ENCODE data around the gene FREM2.

Gene FREM2

DNA sequence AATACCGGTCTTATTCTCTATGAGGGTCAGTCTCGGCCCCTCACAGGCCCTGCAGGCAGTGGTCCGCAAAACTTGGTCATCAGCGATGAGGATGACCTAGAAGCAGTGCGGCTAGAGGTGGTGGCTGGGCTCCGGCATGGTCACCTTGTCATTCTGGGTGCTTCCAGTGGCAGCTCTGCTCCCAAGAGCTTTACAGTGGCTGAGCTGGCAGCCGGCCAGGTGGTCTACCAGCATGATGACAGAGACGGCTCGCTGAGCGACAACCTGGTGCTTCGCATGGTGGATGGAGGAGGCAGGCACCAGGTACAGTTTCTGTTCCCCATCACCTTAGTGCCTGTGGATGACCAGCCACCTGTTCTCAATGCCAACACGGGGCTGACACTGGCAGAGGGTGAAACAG, 1.8 kb downstream of the FREM2 start:
- DNase-seq = no peak

DNA sequence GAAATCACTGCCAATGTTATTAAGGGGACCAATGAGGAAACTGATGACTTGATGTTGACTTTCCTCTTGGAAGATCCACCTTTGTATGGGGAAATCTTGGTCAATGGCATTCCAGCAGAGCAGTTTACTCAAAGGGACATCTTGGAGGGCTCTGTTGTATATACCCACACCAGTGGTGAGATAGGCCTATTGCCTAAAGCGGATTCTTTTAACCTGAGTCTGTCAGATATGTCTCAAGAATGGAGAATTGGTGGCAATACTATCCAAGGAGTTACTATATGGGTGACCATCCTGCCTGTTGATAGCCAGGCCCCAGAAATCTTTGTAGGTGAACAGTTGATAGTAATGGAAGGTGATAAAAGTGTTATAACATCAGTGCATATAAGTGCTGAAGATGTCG, 3.4 kb downstream of the FREM2 start:
- DNase-seq = no peak

DNA sequence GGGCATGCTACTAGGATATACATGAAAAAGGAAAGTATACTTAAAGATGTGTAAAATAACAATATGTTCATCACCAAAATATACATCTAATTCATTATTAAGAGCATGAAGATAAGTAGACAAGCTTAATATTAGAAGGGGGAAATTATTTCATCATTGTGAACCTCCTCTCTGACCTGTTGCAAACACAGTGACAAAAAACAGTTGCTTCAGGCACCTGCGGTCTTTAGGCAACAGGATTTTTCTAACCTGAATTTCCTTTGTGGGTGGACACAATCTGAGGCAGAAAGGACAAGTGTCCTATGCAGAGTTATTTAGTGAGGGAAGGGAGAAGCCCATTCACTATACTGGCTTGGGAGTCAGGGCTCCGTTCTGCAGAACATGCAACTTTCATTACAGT, 6.3 kb downstream of the FREM2 start:
- no peak for DNase-seq

DNA sequence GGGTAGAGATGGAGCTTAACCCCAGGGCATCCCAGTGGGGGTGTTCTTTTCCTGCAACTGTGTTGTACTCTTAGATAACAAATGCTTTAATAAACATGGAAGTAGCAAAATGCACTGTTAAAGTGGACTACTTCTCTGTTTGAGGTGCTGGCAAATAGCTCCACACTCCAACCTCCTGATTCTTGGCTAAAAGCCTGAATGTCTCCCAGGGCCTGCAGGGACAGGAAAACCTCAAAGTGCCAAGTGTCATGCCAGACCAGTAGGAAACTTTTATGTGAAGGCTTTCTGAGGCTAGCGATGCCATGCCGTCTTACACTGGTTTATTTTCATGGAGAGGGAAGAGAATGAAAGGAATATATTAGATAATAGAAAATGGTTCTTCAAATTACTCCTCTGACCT, 6.8 kb downstream of the FREM2 start:
- DNase-seq = no peak

DNA sequence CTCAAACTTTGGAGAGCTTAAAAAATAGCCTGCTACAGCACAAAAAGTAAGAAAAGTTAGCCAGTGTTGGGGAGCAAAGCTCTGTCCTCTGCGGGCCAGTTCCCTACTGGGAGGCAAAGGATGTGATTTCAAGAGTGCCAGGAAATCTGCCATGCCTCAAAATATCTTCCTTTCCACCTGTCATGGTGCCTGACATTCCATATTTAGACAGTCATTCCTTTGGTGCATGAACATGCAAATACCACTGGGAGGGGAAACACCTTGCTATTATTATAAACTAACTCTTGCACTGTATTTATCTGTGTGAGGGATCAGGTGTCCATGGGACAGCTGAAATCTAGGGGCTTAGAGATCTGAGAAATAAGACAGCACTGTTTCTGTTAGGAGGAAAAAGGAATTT, 10.3 kb downstream of the FREM2 start:
- DNase-seq = no peak

DNA sequence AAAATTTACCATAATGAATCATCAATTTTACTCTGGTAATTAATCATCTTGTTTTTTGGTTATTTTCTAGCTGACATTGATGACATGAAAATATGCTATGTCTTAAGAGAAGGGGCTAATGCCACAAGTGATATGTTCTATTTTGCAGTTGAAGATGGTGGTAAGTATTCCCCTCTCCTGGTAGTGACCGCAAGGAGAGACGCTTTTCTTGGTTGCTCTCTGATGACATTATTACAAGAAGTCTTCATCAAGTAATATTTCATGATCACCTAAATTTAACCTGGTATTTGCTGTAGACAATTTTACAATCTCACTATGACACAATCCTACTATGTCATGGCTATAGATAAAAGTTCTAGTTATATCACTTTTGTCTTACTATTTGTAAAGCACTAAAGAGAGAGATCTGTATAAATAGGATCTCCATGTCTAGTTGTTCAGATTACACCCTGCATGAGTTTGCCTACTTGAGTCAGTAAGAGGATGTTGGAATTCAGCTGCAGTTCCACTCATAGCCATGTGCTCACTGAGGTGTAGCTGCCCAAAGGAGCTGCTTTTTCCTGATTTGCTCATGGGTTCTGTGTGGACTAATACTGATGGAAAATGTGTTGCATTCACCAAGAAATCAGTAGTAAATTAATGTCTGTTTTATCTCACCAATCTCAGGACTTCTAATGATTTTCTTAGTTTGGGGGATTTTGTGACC, 10.9 kb downstream of the FREM2 start:
- no peak for DNase-seq

DNA sequence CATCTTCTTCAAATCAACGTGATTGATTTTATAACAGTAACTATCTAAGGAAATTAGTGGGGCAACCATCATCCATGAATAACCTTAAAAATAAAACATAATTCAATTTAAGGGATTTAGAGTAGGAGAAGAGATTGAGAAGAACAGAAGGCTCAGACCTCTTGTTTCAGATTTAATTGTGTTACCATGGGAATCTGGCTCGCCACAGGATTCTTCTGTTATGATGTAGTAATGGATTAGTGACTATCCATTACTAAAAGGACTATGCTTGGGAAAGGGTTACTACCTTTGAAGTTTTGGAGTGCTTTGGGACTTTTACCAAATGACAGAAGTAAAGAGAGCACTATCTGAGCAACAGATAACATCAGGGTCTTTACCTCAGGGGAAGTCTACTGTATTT, 13.2 kb downstream of the FREM2 start:
- no peak for DNase-seq

DNA sequence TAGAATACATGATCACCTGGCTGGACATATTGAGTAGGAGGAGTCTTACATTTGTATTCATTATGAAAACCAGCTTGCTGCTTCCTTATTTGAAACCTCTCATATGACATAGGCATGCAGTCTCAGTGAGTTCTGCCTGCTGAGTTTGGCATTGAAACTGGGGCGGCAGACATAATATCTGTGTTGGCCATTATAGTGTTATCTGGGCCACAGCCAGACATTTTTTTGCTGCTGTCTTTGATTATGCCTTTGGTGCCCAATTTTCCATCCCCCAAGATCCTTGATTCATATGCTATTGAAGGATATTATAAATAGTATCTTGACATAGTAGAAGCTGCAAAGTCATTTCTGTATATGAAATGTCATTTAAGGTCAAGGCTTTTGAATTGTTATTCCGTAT, 15.8 kb downstream of the FREM2 start:
- DNase-seq = no peak

DNA sequence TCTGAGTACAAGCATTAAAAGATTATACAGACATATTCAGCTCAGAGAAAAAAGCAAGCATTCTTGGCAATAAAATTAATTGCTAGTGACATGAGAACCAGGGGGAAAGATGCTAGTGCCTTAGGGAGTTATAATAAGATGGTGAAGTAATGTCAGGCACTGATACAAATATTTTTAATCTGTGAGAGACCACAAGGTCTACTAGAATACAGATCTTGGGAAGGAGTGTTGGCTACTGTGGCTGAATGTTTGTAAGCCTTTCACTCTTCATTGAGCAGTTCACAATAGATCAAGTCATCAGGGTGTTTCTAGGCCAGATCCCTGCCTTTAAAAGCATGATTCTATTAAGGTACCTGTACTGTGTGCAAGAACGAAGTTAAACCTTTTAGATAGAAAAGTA, 16.4 kb downstream of the FREM2 start:
- DNase-seq = no peak

DNA sequence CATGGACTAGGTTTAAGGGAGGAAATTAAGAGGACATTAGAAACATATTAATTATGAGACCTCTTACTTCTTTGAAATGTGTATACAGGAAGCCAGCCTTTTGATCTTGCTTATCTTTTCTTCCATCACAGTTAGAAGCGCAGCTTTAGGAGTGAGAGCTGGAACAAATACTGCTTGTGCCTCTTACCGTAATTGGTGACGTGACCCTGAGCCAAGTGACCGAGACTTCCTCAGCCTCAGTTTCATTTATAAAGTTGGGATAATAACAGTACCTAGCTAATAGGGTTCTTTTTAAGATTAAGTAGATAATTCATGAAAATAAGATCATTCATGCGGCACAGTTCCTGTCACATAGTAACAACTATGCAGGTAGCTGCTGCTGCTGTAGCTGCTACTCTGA, 18.5 kb downstream of the FREM2 start:
- DNase-seq = no peak

DNA sequence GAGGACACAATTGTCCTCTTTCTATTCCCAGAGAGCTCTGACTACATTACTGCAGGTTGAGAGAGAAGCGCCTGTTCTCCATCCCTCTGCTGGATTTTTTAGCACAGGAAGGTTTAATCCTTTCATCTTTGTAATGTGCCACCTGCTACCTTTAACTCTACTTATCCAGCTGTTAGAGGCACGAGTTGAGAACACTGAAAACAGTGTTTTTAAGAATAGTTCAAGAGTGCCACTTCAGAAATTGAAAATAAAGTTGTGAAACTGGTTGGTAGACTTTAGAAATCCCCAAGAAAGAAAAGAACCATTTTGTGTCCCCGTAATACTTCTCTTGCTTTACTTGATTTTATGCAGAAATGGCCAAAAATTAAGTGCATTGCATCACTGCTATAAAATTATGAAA, 20.6 kb downstream of the FREM2 start:
- no peak for DNase-seq

DNA sequence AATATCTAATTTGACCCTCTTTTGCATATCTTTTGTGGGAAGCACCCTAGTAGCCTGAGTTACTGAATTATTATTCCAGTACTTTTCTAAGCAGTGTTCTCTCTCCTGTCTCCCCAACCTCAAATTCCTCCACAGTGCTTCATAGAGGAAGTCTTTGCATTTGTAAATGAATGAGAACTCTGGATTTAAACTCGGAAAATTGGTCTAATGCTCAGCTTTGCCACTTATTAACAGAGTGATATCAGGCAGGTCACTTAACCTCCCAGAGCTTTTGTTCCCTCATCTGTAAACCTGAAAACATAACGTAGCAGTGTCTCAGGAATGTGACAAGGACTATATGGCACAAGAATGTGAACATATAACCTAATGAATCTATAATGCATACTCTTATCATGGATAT, 26.2 kb downstream of the FREM2 start:
- no peak for DNase-seq

DNA sequence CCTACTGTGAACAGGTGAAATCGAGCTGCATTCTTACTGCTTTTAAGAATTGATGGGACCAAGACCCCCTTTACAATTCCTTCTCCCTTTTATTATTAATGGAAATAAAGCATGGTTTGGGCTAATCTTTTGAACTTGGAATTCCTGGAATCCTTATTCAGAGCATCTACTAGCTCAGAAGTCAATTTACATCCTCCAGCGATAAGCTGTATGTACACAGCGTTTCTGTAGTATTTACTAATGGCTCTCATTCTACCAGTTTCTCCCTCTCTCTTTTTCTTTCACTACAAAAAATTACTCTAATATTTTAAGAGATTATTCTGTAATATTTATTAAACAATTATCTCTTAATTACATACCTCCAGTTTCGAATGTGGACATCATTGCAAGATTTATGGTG, 31.5 kb downstream of the FREM2 start:
- DNase-seq = no peak

DNA sequence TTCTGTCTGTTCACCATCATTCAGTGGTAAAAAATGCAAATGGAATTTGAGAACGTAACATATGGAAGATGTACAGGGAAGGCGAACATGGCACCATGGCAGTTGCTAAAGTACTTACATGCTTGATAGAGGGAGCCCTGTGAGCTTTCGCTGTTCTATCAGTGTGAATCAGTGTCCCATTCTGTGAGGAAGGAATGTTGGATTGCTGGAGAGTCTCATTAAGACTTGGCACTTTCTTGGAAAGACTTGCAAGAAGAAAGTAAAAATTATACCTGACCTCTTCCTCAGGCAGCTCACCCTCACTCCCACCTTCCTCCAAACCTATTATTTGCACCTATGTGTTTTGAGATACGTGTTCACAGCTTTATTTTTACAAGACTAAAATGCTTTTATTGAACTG, 43.5 kb downstream of the FREM2 start:
- DNase-seq = no peak

DNA sequence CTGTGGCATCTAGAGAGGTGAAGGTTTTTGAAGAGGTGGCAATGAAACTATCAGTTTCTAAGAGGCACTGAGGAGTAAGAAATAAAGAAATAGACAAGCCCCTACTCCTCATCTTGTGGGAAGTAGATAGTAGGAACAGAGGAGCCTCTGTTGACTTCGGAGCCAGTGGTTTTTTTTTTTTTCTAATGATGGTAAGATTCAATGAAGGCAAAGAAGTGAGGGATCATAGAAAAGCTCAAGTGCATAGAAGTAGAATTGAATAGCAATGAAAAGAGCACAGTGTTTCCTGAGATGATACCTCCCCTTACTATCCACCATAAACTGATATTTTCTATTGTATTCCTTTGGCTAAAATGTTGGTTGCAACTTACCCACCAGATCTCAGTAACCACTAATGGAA, 46.3 kb downstream of the FREM2 start:
- DNase-seq = no peak

DNA sequence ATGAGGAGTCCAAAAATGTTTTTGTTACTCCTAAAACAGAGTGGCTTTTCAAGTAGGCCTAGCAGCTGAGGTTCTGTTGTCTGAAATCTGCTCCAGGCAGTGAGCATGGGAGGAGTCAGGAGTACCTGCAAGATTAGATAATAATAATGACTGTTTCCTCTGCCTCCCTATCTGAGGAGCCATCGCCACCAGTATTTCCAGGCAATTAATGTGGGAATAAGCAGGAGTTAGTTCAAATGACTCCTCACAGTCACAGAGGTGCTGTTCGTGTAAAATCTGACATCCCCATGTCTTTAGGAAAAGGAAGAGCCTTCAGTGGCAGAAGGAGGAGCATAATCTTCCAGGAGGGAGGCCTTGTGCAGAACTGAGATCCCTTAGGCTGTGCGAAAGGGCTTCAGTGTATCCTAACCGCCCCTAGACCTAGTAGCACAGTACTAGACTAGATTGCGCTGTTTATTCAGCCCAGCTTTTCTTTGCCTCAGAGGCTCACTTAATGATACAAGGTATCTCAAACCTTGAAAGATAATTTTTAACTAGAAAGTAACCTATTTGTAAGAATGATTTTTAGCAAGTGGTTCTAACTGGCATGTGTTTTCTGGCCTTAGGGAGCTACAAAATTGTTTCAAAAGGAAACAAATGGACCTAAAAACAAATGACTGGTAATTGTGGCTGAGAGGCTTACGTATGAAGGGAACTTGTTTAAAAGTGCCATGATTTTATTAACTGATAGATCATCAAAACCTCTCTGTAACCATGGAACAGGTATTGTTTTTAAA, 49.0 kb downstream of the FREM2 start:
- DNase-seq = no peak

DNA sequence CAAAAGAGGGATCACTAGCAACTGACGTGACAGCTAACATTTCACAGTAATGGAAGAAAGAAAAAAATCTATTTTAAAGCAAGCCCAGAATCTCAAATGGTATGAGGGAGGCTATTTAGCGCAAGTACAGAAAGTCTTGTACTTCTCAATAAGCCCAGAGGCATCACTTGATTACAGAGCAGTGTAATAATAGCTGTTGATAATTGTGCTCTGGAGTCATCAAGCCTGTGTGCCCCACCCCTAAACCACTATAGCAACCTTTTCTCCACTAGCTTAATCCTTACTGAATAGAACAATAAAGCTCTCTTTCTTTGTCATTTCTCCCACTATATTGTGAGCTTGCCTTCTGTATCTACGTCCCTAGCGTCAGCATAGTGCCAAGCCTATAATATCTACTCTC, 56.6 kb downstream of the FREM2 start:
- DNase-seq = no peak

DNA sequence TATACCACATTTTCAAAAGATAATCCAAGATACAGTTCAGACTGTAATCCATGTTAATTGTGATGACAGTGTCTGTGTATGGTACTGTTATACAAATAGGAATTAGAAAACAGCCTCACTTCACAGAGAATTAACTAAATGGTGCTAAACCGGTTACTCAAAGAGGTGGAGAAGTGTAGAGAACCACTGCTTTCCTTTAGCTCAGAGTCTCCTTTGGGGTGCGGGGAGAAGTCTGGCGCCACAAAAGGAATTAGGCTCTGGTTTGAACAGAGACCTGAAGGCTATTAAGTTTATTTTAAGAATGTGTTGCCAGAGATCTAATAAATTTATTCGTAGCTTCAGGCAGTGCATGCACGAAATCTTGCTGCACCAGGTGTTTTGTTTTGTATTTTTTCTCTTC, 65.8 kb downstream of the FREM2 start:
- no peak for DNase-seq

DNA sequence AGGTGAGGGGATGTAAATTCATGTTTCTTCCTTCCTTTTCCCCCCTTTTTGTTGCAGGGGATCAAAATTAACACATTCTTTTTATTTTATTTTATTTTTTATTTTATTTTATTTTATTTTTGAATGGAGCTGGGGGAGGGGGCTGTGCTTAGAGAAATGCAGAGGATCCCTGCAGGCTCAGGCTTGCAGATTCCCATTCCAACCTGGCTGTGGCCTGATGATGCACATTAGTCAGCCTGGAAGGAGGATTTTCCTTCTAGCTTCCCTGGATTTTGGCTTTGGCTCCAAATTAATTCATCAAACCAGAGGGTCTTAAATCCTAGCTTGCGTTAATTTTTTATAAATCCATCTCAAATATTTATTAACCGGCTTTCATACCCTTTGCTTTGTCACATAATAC, 67.0 kb downstream of the FREM2 start:
- DNase-seq = no peak

DNA sequence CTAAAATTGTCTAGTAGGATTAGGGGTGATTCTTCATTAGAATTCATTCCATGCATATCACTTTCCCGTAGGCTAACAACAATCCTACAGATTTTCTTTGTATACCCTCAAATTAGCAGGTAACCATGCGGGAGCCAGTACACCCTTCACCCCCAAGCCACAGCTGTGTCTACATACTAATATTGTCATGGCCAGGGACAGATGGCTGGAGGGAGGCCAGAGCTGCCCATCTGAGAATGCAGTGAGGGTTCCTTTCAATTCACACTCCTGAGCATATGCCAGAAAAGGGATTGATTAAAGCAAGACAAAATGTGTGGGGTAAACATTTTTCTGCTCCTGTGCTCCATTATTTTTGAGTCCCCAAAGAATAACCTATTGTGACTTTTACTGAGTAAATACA, 68.9 kb downstream of the FREM2 start:
- no peak for DNase-seq

DNA sequence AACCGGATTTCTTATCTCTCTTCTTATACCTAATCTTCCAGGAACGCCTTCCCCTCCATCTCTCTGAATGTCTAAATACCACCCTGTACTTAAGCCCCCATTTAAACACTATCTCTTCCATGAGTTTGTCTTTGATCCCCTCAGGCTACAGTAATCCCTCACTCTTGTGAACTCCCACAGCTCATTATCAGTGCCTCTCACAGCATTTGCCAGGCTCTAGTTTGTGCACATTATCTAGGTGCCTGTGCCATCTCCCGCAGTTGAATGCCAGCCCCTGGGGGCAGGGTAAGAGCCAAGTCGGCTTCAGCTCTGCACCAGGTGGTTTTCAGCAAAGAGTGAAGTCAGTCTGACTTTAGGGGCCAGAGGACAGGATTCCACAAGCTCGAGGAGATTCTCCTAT, 71.4 kb downstream of the FREM2 start:
- DNase-seq = no peak

DNA sequence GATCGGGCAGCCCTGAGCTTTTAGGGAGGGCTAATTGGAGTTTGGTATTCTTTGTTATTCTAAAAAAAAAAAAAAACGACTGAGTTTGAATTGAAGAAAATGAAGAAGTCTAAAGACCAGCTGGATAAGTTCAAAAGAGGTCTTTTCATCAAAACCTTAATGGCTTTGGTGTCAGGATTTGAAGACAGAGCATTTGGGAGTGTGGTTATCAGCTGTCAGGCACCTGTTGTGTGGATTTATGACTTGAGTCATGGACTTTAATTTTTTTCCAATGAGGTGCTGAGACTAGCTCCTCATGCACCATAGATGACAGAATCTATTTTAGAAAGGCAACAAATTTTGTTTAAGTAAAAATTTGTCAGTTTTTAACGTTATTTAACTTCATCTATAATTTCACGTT, 72.5 kb downstream of the FREM2 start:
- no peak for DNase-seq

DNA sequence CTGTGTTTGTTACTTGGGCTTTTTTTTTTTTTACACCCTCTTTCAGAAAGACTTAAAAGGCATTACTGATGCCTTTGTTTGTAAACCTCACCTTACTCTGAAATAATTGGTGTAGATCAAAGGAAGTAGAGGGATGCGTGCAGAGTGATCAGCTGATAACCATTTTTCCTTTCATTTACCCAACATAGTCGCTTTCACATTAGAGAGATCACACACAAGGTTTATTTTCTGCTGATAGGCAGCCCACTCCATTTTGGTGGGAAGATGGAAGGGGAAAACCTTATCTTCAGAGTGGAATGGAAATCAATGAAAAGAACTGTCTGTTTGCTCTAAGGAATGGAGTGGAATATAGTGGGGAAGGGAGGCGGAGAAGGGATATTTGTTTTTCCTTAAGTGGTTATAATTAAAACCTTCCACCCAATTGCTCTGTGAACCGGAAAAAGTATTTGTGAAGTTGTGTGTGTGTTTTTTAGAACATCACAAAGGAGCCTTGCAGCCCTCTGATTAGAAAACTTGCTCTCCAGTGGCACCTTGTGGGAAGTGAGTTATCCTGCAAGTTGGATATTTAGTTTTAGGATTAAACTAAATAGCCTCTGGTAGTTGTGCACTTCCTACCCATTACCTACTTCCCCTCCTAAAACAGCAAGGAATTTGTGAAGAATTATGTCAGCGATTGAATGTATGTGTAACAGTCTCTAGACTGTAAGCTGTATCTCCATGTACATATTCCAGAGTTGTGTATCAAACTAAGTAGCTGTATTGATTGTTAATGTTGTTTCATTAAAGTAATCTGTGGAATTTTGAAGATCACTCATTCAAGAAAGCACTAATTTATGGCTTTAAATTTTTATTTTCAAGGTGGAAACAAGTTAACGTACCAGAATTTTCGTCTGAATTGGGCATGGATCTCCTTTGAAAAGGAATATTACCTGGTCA, 76.8 kb downstream of the FREM2 start:
- no peak for DNase-seq

DNA sequence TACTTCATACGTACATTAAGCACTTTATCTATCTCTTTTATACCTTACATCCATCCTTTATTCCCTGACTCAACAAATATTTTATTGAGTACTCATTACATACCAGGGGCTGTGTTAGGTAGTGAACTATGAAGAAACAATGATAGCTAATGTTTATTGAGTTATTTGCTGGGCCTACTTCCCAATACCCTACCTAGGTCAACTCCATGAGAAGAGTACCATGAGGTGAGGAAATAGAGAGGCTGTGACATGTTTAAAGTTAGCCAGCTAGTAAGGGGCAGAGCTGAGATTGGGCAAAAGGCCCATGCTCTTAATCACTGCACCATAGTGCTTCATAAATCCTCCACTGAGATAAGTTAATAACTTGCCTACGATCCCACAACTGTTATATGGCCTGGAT, 79.9 kb downstream of the FREM2 start:
- DNase-seq = no peak

Data from NCI-H510A (cell line).